H1 (cell line): ENCODE results near the gene TWIST2. TPM values are rescaled to one million over a fixed set of nuclear protein-coding genes. Genes with fewer than 3 reads are reported as not detected.

Experiments
- ASH2L ChIP-seq: fragments of 200-600, 300-600 bp; sonication (generic); IDR thresholded peaks from one replicate; pipeline ENCODE4 v1.7.1; 2017; ENCODE audit warnings: low read length
- CBX8 ChIP-seq: fragments of 300-800, 300-1000 bp; sonication (generic); IDR thresholded peaks from 2 replicates; pipeline ENCODE4 v1.7.1; 2016; ENCODE audit warnings: low read depth, low read length, borderline replicate concordance
- HDAC2 ChIP-seq, 2 experiments: fragments of 300-600 bp in 1 of 2; sonication (generic) in 1 of 2; IDR thresholded peaks; 2 replicates each; pipeline ENCODE4 v1.6.1; 2011 to 2012; ENCODE audit warnings: low read depth in 2 of 2, low read length in 2 of 2, mild to moderate bottlenecking in 2 of 2, moderate library complexity in 2 of 2, borderline replicate concordance in 1 of 2, inconsistent platforms in 1 of 2
- polyA plus RNA-seq, 7 experiments: library from polyadenylated mRNA; depleted of rRNA in 3 of 7; stranded (reverse) in 5 of 7; unstranded in 2 of 7; fragments of >200 nt in 5 of 7; fragments of 200-250 nt in 2 of 7; gene quantifications; 1 replicate in 5 of 7; 2 replicates in 1 of 7; 4 replicates in 1 of 7; pipeline versions ENCODE4 v1.2.1 to v1.2.3, GENCODE V29; 2011 to 2013; ENCODE audit warnings: missing spikeins in 2 of 7, mixed read lengths in 2 of 7
- total RNA-seq: library from RNA; stranded (reverse); fragmentation: NEBNext Ultra II Directional; extraction: Animal tissue kit (Norgen Biotek cat#: 25700); gene quantifications from 2 replicates; pipeline ENCODE4 v1.2.1, GENCODE V29; 2021

Gene TWIST2
- total and polyA plus RNA-seq, 2 of the 8 experiments (the other 6 are each of a cell fraction or from before 2014, with no cell fraction given) = 2.6 to 4.3 TPM

DNA sequence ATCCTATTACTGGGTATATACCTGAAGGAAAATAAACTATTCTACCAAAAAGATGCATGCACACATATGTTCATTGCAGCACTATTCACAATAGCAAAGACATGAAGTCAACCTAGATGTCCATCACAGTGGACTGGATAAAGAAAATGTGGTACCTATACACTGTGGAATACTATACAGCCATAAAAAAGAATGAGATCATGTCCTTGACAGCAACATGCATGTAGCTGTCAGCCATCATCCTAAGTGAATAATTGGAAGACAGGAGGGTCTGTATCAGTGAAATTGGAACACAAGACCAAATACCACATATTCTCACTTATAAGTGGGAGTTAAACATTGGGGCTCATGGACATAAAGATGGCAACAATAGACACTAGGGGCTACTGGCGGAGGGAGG is 27.7 kb upstream of the TWIST2 start (continued):
- TF ChIP-seq ASH2L (no peak), HDAC2 (IDR thresholded peaks at IDR 0.05; ENCODE audit: borderline replicate concordance in 1 of 2, low read depth in 2 of 2, low read length in 2 of 2) (no peak), CBX8 (no peak)
